HepG2 (cell line): ENCODE results near the gene L3MBTL1.

Source experiments
- EP300 ChIP-seq, 3 experiments: sonication (generic) in 1 of 3; formaldehyde crosslinking in 1 of 3; IDR thresholded peaks; 2 replicates each; pipeline versions ENCODE4 v1.5.1 to v1.6.1; 2011 to 2020; ENCODE audit warnings: low read depth in 2 of 3, low read length in 2 of 3, borderline replicate concordance in 1 of 3, improper control_type of control experiment in 1 of 3, mild to moderate bottlenecking in 1 of 3, missing genetic modification reagents in 1 of 3, moderate library complexity in 1 of 3
- FOXJ3 ChIP-seq: sonication (generic); formaldehyde crosslinking; IDR thresholded peaks from 2 replicates; pipeline ENCODE4 v1.4.0; 2020; ENCODE audit warnings: missing genetic modification reagents, mild to moderate bottlenecking, borderline replicate concordance
- ZFP36 ChIP-seq: fragments of 150-350 bp; IDR thresholded peaks from 2 replicates; pipeline ENCODE4 v1.6.1; 2018; ENCODE audit warnings: borderline replicate concordance, low read length, low read depth; ENCODE audit not compliant: partially characterized antibody
- ZNF160 ChIP-seq: sonication (generic); formaldehyde crosslinking; IDR thresholded peaks from 2 replicates; pipeline ENCODE4 v1.8.0; 2022; ENCODE audit warnings: mild to moderate bottlenecking, inconsistent platforms, missing genetic modification reagents
- ZNF30 ChIP-seq: sonication (generic); formaldehyde crosslinking; IDR thresholded peaks from 2 replicates; pipeline ENCODE4 v1.5.0; 2020; ENCODE audit warnings: mild to moderate bottlenecking, missing genetic modification reagents

GRCh38 chr20:43464219-43464790 lies 43.2 kb upstream of the L3MBTL1 start:
- no peak for TF ChIP-seq ZNF160 (CRISPR knock-in tag)
- no peak for TF ChIP-seq FOXJ3 (CRISPR knock-in tag)
- TF ChIP-seq ZNF30 (CRISPR knock-in tag): no peak
- no peak for TF ChIP-seq ZFP36
- no peak for TF ChIP-seq EP300 (IDR thresholded peaks at IDR 0.05; ENCODE audit: low read depth in 2 of 2, low read length in 2 of 2)
- TF ChIP-seq EP300 (CRISPR knock-in tag; IDR thresholded peaks at IDR 0.05; ENCODE audit: borderline replicate concordance): no peak
